SU-DHL-6 (cell line): ENCODE measurements around the gene TTC12.

Experiments
- H2AFZ ChIP-seq: fragments of 200-600 bp; sonication (generic); 2 replicates; pipeline ENCODE4 v1.6.1; 2014; ENCODE audit warnings: low read depth, mild to moderate bottlenecking, moderate library complexity, mixed read lengths, antibody characterized with exemption, low read length; ENCODE audit not compliant: severe bottlenecking
- H3F3A ChIP-seq: fragments of 200-600 bp; shearing (Covaris generic); 2 replicates; pipeline ENCODE4 v1.6.0; 2016; ENCODE audit warnings: antibody characterized with exemption, mild to moderate bottlenecking; ENCODE audit not compliant: insufficient read depth
- H3K27ac ChIP-seq: fragments of 200-600 bp; sonication (generic); 2 replicates; pipeline ENCODE4 v1.5.1; 2016; ENCODE audit warnings: low read depth, mild to moderate bottlenecking, low read length, moderate library complexity, mixed read lengths
- H3K27me3 ChIP-seq: fragments of 200-600 bp; sonication (generic), shearing (Covaris generic); 2 replicates; pipeline ENCODE4 v1.6.0; 2014; ENCODE audit warnings: mild to moderate bottlenecking, low read length
- H3K36me3 ChIP-seq: fragments of 200-600 bp; sonication (generic); 2 replicates; pipeline ENCODE4 v1.6.1; 2014; ENCODE audit warnings: mild to moderate bottlenecking, low read length, mixed read lengths
- H3K4me2 ChIP-seq: fragments of 300-600, 200-600 bp; shearing (Covaris generic), sonication (generic); 2 replicates; pipeline ENCODE4 v1.6.0; 2014; ENCODE audit warnings: low read length, low read depth, mild to moderate bottlenecking; ENCODE audit not compliant: poor library complexity, severe bottlenecking
- H3K4me3 ChIP-seq: fragments of 200-600 bp; sonication (generic); 2 replicates; pipeline ENCODE4 v1.5.1; 2014; ENCODE audit warnings: antibody characterized with exemption, low read length, mild to moderate bottlenecking, mixed read lengths; ENCODE audit not compliant: insufficient read depth, poor library complexity, severe bottlenecking
- H3K79me2 ChIP-seq: fragments of 200-600 bp; sonication (generic); 2 replicates; pipeline ENCODE4 v1.6.1; 2014; ENCODE audit warnings: mild to moderate bottlenecking, low read length, moderate library complexity; ENCODE audit not compliant: insufficient read depth
- H3K9ac ChIP-seq: fragments of 200-600 bp; sonication (generic); 2 replicates; pipeline ENCODE4 v1.7.0; 2014; ENCODE audit warnings: mild to moderate bottlenecking, low read length
- H3K9me2 ChIP-seq: fragments of 200-600 bp; sonication (generic); replicated peaks from 2 replicates; pipeline ENCODE4 v1.6.1; 2014; ENCODE audit warnings: low read length; ENCODE audit not compliant: insufficient read depth
- H3K9me3 ChIP-seq: fragments of 200-600 bp; sonication (generic); 2 replicates; pipeline ENCODE4 v1.6.1; 2014; ENCODE audit warnings: low read length, mixed read lengths; ENCODE audit not compliant: insufficient read depth
- H4K20me1 ChIP-seq: fragments of 200-600 bp; sonication (generic); 2 replicates; pipeline ENCODE4 v1.6.1; 2014; ENCODE audit warnings: low read depth, mild to moderate bottlenecking, antibody characterized with exemption, low read length, moderate library complexity, mixed read lengths
- CTCF ChIP-seq: fragments of 200-600 bp; sonication (generic); IDR thresholded peaks from one replicate; pipeline ENCODE4 v1.5.1; 2017; ENCODE audit warnings: antibody characterized with exemption, mild to moderate bottlenecking, low read length, moderate library complexity; ENCODE audit not compliant: insufficient read depth, poor library complexity, severe bottlenecking
- EZH2phosphoT487 ChIP-seq: fragments of 200-600 bp; sonication (generic), shearing (Covaris generic); conservative IDR thresholded peaks from 2 replicates; pipeline ENCODE4 v1.6.1; 2018; ENCODE audit warnings: mild to moderate bottlenecking, antibody characterized with exemption, low read length, moderate library complexity, mixed read lengths

Gene TTC12

GRCh38 chr11:113288286-113288863 is 26.0 kb upstream of the TTC12 start:
- no peaks in the 10 kb centered on the region for H3K27me3 ChIP-seq
- H3K79me2 ChIP-seq = no peaks in the 10 kb centered on the region
- no peaks in the 10 kb centered on the region for H3K9me3 ChIP-seq
- H3K4me2 ChIP-seq = no peak overlapping the region
- H3K4me3 ChIP-seq = no peak overlapping the region
- H3K36me3 ChIP-seq = no peaks in the 10 kb centered on the region
- no peaks in the 10 kb centered on the region for H4K20me1 ChIP-seq
- no peaks in the 10 kb centered on the region for H3F3A ChIP-seq
- no peak overlapping the region for H2AFZ ChIP-seq
- TF ChIP-seq CTCF (no peak), EZH2phosphoT487 (no peak)
- H3K9ac ChIP-seq = no peak overlapping the region
- no peak overlapping the region for H3K27ac ChIP-seq
- H3K9me2 ChIP-seq = no peaks in the 10 kb centered on the region

GRCh38 chr11:113289431-113290187 is 24.8 kb upstream of the TTC12 start:
- H3K4me3 ChIP-seq = no peak overlapping the region
- TF ChIP-seq CTCF = peak; percentile 36
- TF ChIP-seq EZH2phosphoT487 = no peak
- H3K9me2 ChIP-seq = no peaks in the 10 kb centered on the region
- no peak overlapping the region for H3K4me2 ChIP-seq
- no peaks in the 10 kb centered on the region for H3K79me2 ChIP-seq
- no peak overlapping the region for H3K27ac ChIP-seq
- H3K9me3 ChIP-seq = no peaks in the 10 kb centered on the region
- no peak overlapping the region for H2AFZ ChIP-seq
- no peaks in the 10 kb centered on the region for H3K36me3 ChIP-seq
- no peaks in the 10 kb centered on the region for H4K20me1 ChIP-seq
- no peaks in the 10 kb centered on the region for H3F3A ChIP-seq
- H3K9ac ChIP-seq = no peak overlapping the region
- no peaks in the 10 kb centered on the region for H3K27me3 ChIP-seq

- H2AFZ ChIP-seq = no peak overlapping the region
- no peaks in the 10 kb centered on the region for H3K9me2 ChIP-seq
Measured at GRCh38 chr11:113293936-113294335, 20.4 kb upstream of the TTC12 start.

More at GRCh38 chr11:113293936-113294335, 20.4 kb upstream of the TTC12 start:
- no peaks in the 10 kb centered on the region for H3K79me2 ChIP-seq
- TF ChIP-seq EZH2phosphoT487 (no peak), CTCF (no peak)
- H3K4me3 ChIP-seq = no peak overlapping the region
- no peaks in the 10 kb centered on the region for H3F3A ChIP-seq
- H4K20me1 ChIP-seq = no peaks in the 10 kb centered on the region
- no peaks in the 10 kb centered on the region for H3K27me3 ChIP-seq
- no peaks in the 10 kb centered on the region for H3K36me3 ChIP-seq
- H3K9ac ChIP-seq = no peak overlapping the region
- H3K9me3 ChIP-seq = no peaks in the 10 kb centered on the region
- no peak overlapping the region for H3K27ac ChIP-seq
- H3K4me2 ChIP-seq = no peak overlapping the region
